DOHH2 (cell line): ENCODE results near the gene YES1.
"Not testable (repeated sequence)": the region's sequence is repeated elsewhere in the genome, so short reads cannot be mapped to it uniquely, and the experiment has no call there.

Experiments used
- H3F3A ChIP-seq: fragments of 200-600 bp; sonication (generic), shearing (Covaris generic); 2 replicates; pipeline ENCODE4 v1.6.0; 2016; ENCODE audit warnings: antibody characterized with exemption, mild to moderate bottlenecking; ENCODE audit not compliant: control insufficient read depth, insufficient read depth
- H3K27ac ChIP-seq: fragments of 200-600 bp; sonication (generic); 2 replicates; pipeline ENCODE4 v1.5.1; 2014; ENCODE audit warnings: low read depth, mild to moderate bottlenecking, low read length, moderate library complexity
- H3K27me3 ChIP-seq: fragments of 200-600 bp; sonication (generic); 2 replicates; pipeline ENCODE4 v1.6.1; 2014; ENCODE audit warnings: mild to moderate bottlenecking, low read length, mixed read lengths; ENCODE audit not compliant: control insufficient read depth
- H3K36me3 ChIP-seq: fragments of 200-600 bp; sonication (generic); 2 replicates; pipeline ENCODE4 v1.6.1; 2014; ENCODE audit warnings: mild to moderate bottlenecking, low read length, moderate library complexity, mixed read lengths; ENCODE audit not compliant: control insufficient read depth
- H3K4me1 ChIP-seq: fragments of 200-600 bp; sonication (generic); 2 replicates; pipeline ENCODE4 v1.6.1; 2014; ENCODE audit warnings: mild to moderate bottlenecking, low read length, mixed read lengths; ENCODE audit not compliant: control insufficient read depth
- H3K4me2 ChIP-seq: fragments of 200-600 bp; sonication (generic); 2 replicates; pipeline ENCODE4 v1.6.0; 2014; ENCODE audit warnings: mild to moderate bottlenecking, low read length, moderate library complexity
- H3K4me3 ChIP-seq: fragments of 200-600 bp; sonication (generic); 2 replicates; pipeline ENCODE4 v1.5.1; 2014; ENCODE audit warnings: mild to moderate bottlenecking, low read length, mixed read lengths
- H3K79me2 ChIP-seq: fragments of 200-600 bp; sonication (generic); 2 replicates; pipeline ENCODE4 v1.6.1; 2014; ENCODE audit warnings: mild to moderate bottlenecking, low read length, mixed read lengths; ENCODE audit not compliant: control insufficient read depth
- H3K9me2 ChIP-seq: fragments of 200-600 bp; sonication (generic); replicated peaks from 2 replicates; pipeline ENCODE4 v1.6.1; 2014; ENCODE audit warnings: mild to moderate bottlenecking, low read length, mixed read lengths; ENCODE audit not compliant: control insufficient read depth
- H3K9me3 ChIP-seq: fragments of 200-600 bp; sonication (generic); 2 replicates; pipeline ENCODE4 v1.6.1; 2014; ENCODE audit warnings: antibody characterized with exemption, low read length, mixed read lengths; ENCODE audit not compliant: control insufficient read depth, insufficient read depth
- H4K20me1 ChIP-seq: fragments of 200-600 bp; sonication (generic); 2 replicates; pipeline ENCODE4 v1.6.0; 2014; ENCODE audit warnings: low read depth, mild to moderate bottlenecking, antibody characterized with exemption, low read length, moderate library complexity; ENCODE audit not compliant: control insufficient read depth, insufficient read depth
- CTCF ChIP-seq: fragments of 200-600 bp; sonication (generic); IDR thresholded peaks from one replicate; pipeline ENCODE4 v1.5.1; 2014; ENCODE audit warnings: antibody characterized with exemption, mild to moderate bottlenecking, low read depth, low read length; ENCODE audit not compliant: poor library complexity, severe bottlenecking
- EZH2phosphoT487 ChIP-seq: fragments of 200-600 bp; sonication (generic); IDR thresholded peaks from 2 replicates; pipeline ENCODE4 v1.6.1; 2017; ENCODE audit warnings: borderline replicate concordance, mild to moderate bottlenecking, antibody characterized with exemption, low read length, moderate library complexity, mixed read lengths

YES1 gene

GRCh38 chr18:809985-810642 lies 1.9 kb downstream of the YES1 start:
- TF ChIP-seq CTCF (no peak), EZH2phosphoT487 (no peak)
- Histone ChIP-seq H3K9me2 (no peaks in the 10 kb centered on the region), H3K9me3 (no peaks in the 10 kb centered on the region), H3F3A (no peaks in the 10 kb centered on the region), H3K27me3 (peaks cover 21% of the 10 kb centered on the region), H4K20me1 (no peaks in the 10 kb centered on the region), H3K27ac (no peak overlapping the region), H3K36me3 (no peaks in the 10 kb centered on the region), H3K4me1 (0 out of 2 replicates have a peak, but pooled peaks cover 3% of the 10 kb centered on the region), H3K79me2 (no peaks in the 10 kb centered on the region), H3K4me3 (no peak overlapping the region), H3K4me2 (no peak overlapping the region)

GRCh38 chr18:809228-809627 lies 2.8 kb downstream of the YES1 start:
- H3K9me3 ChIP-seq, H3K4me3 ChIP-seq, H3K9me2 ChIP-seq, H3K36me3 ChIP-seq, H3K4me1 ChIP-seq, H3F3A ChIP-seq, H3K4me2 ChIP-seq, H4K20me1 ChIP-seq, H3K27ac ChIP-seq, H3K79me2 ChIP-seq: not testable (repeated sequence)
- peaks cover 19% of the 10 kb centered on the region for H3K27me3 ChIP-seq

GRCh38 chr18:808502-808901 lies 3.5 kb downstream of the YES1 start:
- H3K9me3 ChIP-seq = no peaks in the 10 kb centered on the region
- TF ChIP-seq EZH2phosphoT487 (no peak), CTCF (no peak)
- H3K27ac ChIP-seq = no peak overlapping the region
- H3K4me2 ChIP-seq = no peak overlapping the region
- H3K9me2 ChIP-seq = no peaks in the 10 kb centered on the region
- no peaks in the 10 kb centered on the region for H3K79me2 ChIP-seq
- H3K27me3 ChIP-seq = peaks cover 19% of the 10 kb centered on the region
- no peak overlapping the region for H3K4me3 ChIP-seq
- H3K4me1 ChIP-seq = 0 out of 2 replicates have a peak, but pooled peaks cover 3% of the 10 kb centered on the region
- no peaks in the 10 kb centered on the region for H3F3A ChIP-seq
- H3K36me3 ChIP-seq = no peaks in the 10 kb centered on the region
- no peaks in the 10 kb centered on the region for H4K20me1 ChIP-seq

GRCh38 chr18:808086-808485 lies 4.0 kb downstream of the YES1 start:
- Histone ChIP-seq H3K9me2 (no peaks in the 10 kb centered on the region), H3K79me2 (no peaks in the 10 kb centered on the region), H3F3A (no peaks in the 10 kb centered on the region), H3K27ac (no peak overlapping the region), H3K9me3 (no peaks in the 10 kb centered on the region), H3K27me3 (peaks cover 19% of the 10 kb centered on the region), H3K4me1 (0 out of 2 replicates have a peak, but pooled peaks cover 2% of the 10 kb centered on the region), H4K20me1 (no peaks in the 10 kb centered on the region), H3K4me2 (no peak overlapping the region), H3K36me3 (no peaks in the 10 kb centered on the region), H3K4me3 (no peak overlapping the region)
- TF ChIP-seq EZH2phosphoT487 (no peak), CTCF (no peak)
